ENCODE measurements around the gene CSF1R. TPM values are rescaled to one million over a fixed set of nuclear protein-coding genes. Genes with fewer than 3 reads are reported as not detected.
A peak's percentile ranks its signal among the peaks of the same experiment; 100 is the strongest.

CSF1R gene
- total and polyA plus RNA-seq, 4 donors, result 5.4 to 46.2 (median 22.1) TPM

- DNase-seq (ENCODE audit: low spot score), result no peak
- Histone ChIP-seq H3K9me3 (ENCODE audit: control insufficient read depth in 4 of 4, low read length in 3 of 4) (no peaks in the 10 kb centered on the region), H3K4me1 (ENCODE audit: control insufficient read depth in 4 of 4, insufficient read depth in 4 of 4, low read length in 3 of 4) (peaks cover 5 to 42% (median 28%) of the 10 kb centered on the region in 4 donors), H3K27me3 (ENCODE audit: control insufficient read depth in 4 of 4, insufficient read depth in 4 of 4, low read length in 3 of 4) (no peaks in the 10 kb centered on the region), H3K4me3 (ENCODE audit: low read depth in 1 of 3, low read length in 3 of 3) (no peak overlapping the region), H3K9ac (ENCODE audit: low read depth in 1 of 2, low read length in 2 of 2) (no peak overlapping the region), H3K27ac (ENCODE audit: low read depth in 1 of 2, low read length in 2 of 2) (peak overlapping the region in 1 of 2 donors; percentile 11), H3K36me3 (ENCODE audit: control insufficient read depth in 4 of 4, insufficient read depth in 3 of 4, low read depth in 1 of 4, low read length in 3 of 4) (peaks cover 0 to 2% (median 0%) of the 10 kb centered on the region in 4 donors)
- TF ChIP-seq EGR1 (IDR thresholded peaks at IDR 0.05; ENCODE audit: low read depth in 2 of 2), result no peak
- TF ChIP-seq FOXA2 (IDR thresholded peaks at IDR 0.05), result no peak
- TF ChIP-seq CTCF (IDR thresholded peaks at IDR 0.05; ENCODE audit: low read depth, low read length, missing input control), result no peak
- no peak for TF ChIP-seq SP1 (IDR thresholded peaks at IDR 0.05)
- TF ChIP-seq MAX (IDR thresholded peaks at IDR 0.05), result no peak
- no peak for TF ChIP-seq TAF1 (conservative IDR thresholded peaks at IDR 0.05)
- TF ChIP-seq HNF4G (IDR thresholded peaks at IDR 0.05), result no peak
- no peak for TF ChIP-seq JUND (IDR thresholded peaks at IDR 0.05)
- TF ChIP-seq FOXA1 (IDR thresholded peaks at IDR 0.05), result no peak
- TF ChIP-seq YY1 (IDR thresholded peaks at IDR 0.05), result no peak
- TF ChIP-seq NR2F2 (IDR thresholded peaks at IDR 0.05), result no peak
- no peak for TF ChIP-seq HNF4A (conservative IDR thresholded peaks at IDR 0.05)
- no peak for TF ChIP-seq REST (IDR thresholded peaks at IDR 0.05)
- TF ChIP-seq RAD21 (IDR thresholded peaks at IDR 0.05), result no peak
- 88% methylated on average over 4 of the region's 4 CpGs for WGBS
Measured at GRCh38 chr5:150131461-150131860, 45.1 kb upstream of the CSF1R start.

GRCh38 chr5:150130493-150130922 is 44.2 kb upstream of the CSF1R start:
- DNase-seq (ENCODE audit: low spot score), result no peak
- H3K36me3 ChIP-seq (ENCODE audit: control insufficient read depth in 4 of 4, insufficient read depth in 3 of 4, low read depth in 1 of 4, low read length in 3 of 4), result peaks cover 0 to 2% (median 0%) of the 10 kb centered on the region in 4 donors

More at GRCh38 chr5:150130493-150130922, 44.2 kb upstream of the CSF1R start:
- WGBS, result 83% methylated on average over 8 of the region's 8 CpGs
- Histone ChIP-seq H3K4me3 (ENCODE audit: low read depth in 1 of 3, low read length in 3 of 3) (no peak overlapping the region), H3K9me3 (ENCODE audit: control insufficient read depth in 4 of 4, low read length in 3 of 4) (no peaks in the 10 kb centered on the region), H3K4me1 (ENCODE audit: control insufficient read depth in 4 of 4, insufficient read depth in 4 of 4, low read length in 3 of 4) (peaks cover 0 to 33% (median 21%) of the 10 kb centered on the region in 4 donors), H3K27me3 (ENCODE audit: control insufficient read depth in 4 of 4, insufficient read depth in 4 of 4, low read length in 3 of 4) (no peaks in the 10 kb centered on the region), H3K9ac (ENCODE audit: low read depth in 1 of 2, low read length in 2 of 2) (no peak overlapping the region), H3K27ac (ENCODE audit: low read depth in 1 of 2, low read length in 2 of 2) (peak overlapping the region; percentile 65 to 66)
- TF ChIP-seq REST (IDR thresholded peaks at IDR 0.05), result no peak
- TF ChIP-seq FOXA2 (IDR thresholded peaks at IDR 0.05), result no peak
- no peak for TF ChIP-seq RAD21 (IDR thresholded peaks at IDR 0.05)
- no peak for TF ChIP-seq ZBTB33 (IDR thresholded peaks at IDR 0.05)
- TF ChIP-seq HNF4G (IDR thresholded peaks at IDR 0.05), result no peak
- TF ChIP-seq ATF3 (IDR thresholded peaks at IDR 0.05), result no peak
- TF ChIP-seq JUND (IDR thresholded peaks at IDR 0.05), result no peak
- TF ChIP-seq HNF4A (conservative IDR thresholded peaks at IDR 0.05), result no peak
- no peak for TF ChIP-seq CTCF (IDR thresholded peaks at IDR 0.05; ENCODE audit: low read depth, low read length, missing input control)
